Neural progenitor cell (in vitro differentiated cells): ENCODE data around the gene BLOC1S1.

ENCODE experiments used
- CTCF ChIP-seq: fragments of 200-600 bp; sonication (generic); IDR thresholded peaks from 2 replicates; pipeline ENCODE4 v1.5.1; 2017; ENCODE audit warnings: antibody characterized with exemption, mild to moderate bottlenecking
- EZH2 ChIP-seq: fragments of 200-600 bp; sonication (generic); IDR thresholded peaks from 2 replicates; pipeline ENCODE4 v1.6.1; 2017; ENCODE audit warnings: antibody characterized with exemption, mild to moderate bottlenecking, moderate library complexity

- TF ChIP-seq CTCF (no peak), EZH2 (no peak)
Measured at GRCh38 chr12:55715169-55715764, 579 bp upstream of the BLOC1S1 start.
